ENCODE results near the gene CRYBB2.
"Not testable (repeated sequence)": the region's sequence is repeated elsewhere in the genome, so short reads cannot be mapped to it uniquely, and the experiment has no call there.

CRYBB2 gene

DNA sequence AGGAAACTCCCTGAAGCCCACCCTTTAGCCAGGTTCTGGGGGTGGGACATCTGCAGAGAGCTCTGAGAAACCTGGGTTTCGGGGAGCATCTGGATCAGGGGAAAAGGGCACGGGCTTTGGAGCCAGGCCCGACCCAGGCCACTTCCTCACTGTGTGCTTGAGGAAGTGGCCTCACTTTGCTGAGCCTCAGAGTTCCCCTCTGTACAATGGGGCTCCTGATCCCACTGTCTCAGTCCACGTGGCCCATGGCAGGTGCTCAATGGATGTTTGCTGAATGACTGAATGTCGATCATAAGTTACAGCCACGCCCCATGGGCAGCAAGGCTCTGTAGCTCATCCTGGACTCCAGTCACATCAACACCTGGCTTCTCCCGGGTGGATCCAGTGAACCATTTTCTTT is 18.5 kb upstream of the CRYBB2 start:
- DNase-seq: no peak

DNA sequence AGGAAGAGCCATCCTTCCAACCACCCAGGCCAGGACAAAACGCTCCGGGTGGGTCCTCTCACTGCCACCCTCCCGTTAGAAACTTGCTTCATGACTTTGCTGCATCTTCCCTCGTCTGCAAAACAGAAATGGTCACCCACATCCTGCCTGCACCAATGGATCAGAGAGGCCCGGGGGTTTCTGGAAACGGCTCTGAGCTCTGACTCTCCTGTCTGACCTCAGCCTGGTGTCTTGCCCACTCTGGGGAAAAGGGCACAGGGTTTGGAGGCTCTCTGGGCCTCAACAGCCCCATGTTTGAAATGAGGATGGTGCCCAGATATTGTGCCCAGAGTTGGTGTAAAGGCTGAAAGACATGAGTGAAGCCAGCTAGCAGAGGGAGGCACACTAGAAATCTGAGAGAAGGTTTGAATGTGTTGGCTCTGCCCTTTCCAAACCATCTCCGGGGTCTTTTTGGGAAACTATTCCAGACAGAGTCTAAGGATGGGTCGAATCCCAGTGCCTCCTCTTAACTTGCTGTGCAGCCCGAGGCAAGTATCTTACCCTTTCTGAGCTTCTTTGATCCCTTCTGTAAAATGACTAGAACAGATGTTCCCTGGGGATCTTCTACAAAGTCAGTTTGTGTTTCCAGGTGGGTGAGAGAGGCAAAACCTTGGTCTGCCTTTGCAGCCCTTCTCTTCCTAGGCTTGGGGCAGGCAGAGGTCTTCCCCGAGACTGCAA is 17.7 kb upstream of the CRYBB2 start:
- no peak for DNase-seq

DNA sequence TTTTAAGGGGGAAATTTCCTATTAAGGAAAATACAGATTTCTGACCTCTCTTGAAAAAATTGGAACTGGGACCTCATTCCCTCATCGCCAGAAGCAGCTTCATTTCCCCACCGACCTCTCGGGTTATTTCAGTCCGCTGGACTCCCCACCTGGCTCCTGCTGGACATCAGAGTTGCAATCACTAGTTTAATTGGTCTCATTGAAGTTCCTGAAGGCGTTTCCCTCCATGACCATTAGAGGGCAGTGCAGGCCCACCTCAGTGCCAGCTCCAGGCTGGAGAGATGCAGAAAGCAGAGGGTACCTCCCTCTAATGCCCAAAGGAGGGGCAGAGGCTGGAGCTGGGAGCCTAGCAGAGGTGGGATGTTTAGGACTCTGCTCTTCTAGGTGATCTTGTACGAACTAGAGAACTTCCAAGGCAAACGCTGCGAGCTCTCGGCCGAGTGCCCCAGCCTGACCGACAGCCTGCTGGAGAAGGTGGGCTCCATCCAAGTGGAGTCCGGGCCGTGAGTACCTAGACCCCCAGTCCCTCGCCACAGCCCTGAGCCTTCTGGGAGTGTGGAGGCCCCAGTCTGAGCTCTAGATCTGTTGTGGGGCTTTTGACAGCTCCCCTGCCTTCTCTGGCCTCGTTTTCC is 17.0 kb upstream of the CRYBB2 start:
- peak; percentile 65 for DNase-seq

DNA sequence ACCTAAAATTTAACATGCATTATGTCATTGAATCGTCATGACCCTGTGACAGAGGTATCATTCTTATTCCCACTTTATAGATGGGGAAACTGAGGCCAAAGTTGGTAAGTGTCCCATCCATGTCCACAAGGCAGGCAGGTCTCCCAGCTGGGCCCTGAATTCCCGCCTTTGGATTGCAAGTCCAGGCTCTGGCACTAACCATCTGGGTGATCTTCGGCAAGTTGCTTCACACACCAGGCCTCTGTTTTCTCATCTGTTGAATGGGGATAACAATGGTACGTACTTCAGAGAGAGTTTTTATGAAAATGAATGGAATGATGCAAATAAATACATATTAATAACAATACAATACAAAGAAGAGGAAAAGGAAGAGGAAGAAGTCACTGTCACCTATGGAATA is 16.4 kb upstream of the CRYBB2 start:
- DNase-seq: no peak

DNA sequence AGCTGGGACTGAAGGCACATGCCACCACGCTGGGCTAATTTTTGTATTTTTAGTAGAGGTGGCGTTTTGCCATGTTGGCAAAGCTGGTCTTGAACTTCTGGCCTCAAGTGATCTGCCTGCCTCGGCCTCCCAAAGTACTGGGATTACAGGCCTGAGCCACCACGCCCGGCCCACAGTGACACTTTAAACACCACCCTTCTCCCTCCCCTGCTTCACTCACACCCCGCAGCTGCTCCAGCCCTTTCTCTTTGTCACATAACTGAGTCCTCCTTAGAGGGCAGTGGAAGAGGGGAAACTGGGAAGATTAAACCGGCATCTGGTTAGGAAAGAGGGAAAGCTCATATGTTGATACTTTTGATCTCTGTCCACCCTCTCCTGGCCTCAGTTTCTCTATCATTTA is 14.9 kb upstream of the CRYBB2 start:
- not testable (repeated sequence) for DNase-seq

DNA sequence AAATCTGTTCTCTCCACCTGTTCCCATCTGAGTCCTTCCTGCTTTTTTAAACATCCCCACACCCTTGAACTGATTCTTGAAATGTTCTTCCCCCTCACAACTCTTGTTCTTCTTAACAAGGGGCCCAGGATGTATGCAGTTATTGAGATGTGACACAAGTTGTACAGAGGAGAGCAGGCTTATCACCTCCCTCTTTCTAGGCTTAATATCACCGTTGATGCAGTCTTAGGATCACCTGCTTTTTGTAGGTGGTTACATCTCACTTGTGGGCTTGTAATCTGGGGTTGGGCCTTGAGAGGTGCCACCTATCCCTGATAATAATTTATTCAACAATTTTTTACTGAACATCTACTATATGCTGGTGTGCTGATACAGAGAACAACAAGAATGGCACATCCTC is 13.6 kb upstream of the CRYBB2 start:
- DNase-seq: no peak

DNA sequence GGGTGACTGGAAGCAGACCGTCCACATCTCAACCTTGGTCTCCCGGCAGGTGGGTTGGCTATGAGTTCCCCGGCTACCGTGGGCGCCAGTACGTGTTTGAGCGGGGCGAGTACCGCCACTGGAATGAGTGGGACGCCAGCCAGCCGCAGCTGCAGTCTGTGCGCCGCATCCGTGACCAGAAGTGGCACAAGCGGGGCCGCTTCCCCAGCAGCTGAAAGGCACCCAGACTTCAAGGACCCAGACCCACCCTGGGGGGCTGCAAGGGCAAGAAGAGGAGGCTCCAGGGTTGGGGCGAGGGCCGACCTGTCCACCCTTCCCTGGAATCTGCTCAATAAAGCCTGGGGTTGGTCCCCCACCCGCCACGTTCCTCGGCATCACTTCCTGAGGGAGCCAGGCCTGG is 12.4 kb upstream of the CRYBB2 start:
- no peak for DNase-seq

DNA sequence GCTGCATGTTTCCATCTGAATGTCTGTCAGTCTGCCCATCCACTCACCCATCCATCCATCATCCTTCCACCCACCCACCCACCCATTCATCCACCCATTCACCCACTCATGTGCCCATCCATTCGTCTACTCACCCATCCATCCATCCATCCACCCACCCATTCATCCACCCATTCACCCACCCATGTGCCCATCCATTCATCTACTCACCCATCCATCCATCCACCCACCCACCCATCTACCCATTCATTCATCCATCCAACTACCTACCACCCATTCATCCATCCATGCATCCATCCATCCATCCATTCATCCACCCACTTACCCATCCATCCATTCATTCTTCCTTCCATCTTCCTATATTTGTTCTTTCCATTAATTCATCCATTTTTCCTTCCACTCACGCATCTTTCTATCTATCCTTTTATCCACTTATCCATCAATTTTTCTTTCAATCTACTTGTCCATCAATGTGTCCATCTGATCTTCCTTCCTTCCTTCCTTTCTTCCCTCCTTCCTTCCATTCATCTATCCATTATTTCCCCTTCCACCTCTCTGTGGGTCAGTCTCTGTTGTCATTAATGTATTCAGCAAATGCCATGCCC is 11.8 kb upstream of the CRYBB2 start:
- no peak for DNase-seq

DNA sequence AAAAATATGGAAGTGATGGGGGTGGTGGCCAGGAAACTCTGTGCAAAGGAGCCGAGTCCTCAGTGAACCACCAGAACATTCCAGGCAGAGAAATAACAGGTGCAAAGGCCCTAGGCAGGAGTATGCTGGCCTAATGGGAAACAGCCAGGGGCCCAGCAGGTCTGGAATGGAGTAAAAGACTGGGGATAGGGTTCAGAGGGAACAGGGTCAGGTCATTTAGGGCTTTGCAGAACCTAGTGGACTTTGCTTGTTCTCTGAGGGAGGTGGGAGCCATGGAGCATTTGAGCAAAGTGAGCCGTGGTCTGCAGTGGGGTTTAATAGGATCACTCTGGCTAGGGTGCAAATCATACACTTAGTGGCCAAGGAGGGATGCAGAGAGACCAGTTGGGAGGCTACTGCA is 11.1 kb upstream of the CRYBB2 start:
- DNase-seq: no peak

DNA sequence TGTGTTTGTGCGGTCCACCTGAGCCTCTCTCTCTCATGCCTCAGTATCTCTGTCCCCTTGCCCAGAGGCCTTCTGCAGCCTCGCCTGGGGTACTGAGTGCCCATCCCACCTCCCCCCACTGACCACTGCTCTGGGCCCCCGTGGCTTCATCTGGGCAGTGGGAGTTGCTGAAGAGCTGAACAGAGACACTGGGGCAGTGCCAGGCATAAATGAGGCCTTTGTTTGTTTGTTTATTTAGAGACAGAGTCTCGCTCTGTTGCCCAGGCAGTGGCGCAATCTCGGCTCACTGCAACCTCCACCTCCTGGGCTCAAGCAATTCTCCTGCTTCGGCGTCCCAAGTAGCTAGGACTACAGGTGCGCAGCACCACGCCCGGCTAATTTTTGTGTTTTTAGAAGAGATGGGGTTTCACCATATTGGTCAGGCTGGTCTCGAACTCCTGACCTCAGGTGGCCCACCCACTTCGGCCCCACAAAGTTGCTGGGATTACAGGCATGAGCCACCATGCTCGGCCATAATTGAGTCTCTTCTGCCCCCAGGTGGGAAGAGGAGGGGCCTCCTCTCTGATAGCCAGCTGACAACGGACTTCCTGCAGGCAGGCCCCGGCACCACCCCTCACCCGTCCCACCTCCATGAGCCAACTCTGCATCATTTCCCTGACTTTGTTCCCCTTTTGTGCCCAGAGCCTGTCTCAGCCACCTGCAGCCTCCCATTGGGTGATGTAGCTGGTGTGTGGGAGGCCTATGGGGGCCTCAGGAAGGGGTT is 10.5 kb upstream of the CRYBB2 start:
- DNase-seq: no peak

DNA sequence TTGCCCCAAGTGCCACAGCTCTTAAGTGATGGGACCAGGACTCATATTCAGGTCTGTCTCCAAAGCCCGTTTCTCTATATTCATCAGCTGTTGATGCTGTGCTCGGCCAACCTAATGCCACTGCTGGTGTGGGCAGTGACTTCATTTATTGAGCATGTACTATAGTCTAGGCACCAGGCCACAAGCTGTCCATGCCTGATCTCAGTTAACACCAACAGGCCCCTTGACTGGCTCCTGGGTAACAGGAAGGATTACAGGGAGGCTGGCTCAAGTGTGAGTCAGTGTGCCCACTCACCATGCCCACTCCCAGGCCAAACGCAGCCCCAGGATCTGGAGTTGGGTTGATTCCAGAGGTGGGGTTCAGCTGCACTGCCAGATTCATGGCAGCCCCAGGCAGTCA is 8.6 kb upstream of the CRYBB2 start:
- no peak for DNase-seq

DNA sequence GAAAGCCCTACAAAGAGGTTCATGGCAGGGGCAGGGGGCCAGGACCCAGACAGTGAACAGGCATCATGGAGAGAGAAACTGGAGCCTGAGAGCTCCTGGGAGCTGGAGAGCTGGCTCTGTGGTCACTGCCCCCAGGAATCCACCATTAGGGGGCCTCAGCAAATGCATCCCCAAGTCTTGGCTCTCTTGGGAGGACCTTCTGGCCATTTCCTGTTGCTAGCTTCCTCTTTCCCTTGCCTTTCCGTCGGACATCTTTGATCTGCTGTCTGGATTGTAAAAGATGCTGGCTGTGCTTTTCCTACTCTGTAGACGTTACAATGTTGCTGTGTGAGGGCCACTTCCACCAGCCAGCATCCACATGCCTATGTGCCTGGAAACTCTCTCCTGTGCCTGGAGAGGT is 7.1 kb upstream of the CRYBB2 start:
- DNase-seq: no peak

DNA sequence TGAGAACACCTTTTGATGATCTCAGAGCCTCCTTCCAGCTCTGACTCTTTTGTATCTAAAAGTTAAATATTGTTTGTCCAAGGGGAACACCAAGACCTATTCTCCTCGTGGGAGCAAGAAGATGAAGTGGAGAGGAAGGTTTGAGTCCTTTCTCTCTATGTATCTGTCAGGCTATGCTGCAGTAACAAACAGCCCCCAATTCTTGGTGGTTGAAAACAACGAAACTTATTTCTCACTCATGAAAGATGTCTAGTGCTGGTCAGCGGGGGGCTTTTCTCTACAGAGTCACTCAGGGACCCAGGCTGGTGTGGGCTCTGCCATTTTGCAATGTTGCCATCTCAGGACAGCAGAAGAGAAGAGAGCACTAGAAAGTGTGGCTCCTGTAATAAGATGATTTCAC is 6.2 kb upstream of the CRYBB2 start:
- DNase-seq: no peak

DNA sequence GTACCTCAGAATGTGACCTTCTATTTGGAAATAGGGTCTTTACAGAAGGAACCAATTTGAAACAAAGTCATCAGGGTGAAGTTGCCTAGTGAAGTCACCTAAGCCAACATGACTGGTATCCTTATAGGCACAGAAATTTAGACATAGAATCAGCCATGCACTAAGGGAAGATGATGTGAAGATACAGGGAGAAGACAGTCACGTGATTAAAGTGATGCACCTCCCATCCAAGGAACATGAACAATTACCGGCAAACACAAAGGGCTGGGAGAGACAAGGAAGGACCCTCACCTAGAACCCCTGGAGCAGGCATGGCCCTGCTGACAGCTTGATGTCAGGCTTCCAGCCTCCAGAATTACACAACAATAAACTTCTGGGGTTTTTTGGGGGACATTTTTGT is 3.2 kb upstream of the CRYBB2 start:
- no peak for DNase-seq

DNA sequence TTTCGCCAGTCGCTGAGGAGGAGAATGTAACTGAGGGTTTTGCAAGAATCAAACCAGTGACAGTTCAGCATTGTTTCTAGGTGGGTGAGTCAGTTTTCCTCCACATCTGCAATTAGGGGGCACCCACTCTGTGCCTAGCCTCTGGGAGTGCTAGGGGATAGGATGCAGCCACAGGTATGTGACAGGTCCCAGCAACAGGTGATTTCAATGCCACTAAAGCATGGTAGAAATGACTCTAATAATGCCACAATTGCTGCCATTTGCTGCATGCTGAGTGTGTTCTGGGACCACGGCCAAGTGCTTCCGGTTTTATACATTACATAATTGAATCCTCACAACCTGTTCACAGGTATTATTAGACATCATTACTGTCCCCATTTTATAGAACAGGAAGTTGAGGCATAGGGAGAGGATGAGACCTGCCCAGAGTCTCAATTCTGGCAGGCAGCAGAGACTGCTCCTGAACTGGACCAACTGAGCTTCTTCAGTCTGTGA is 556 bp downstream of the CRYBB2 start:
- no peak for DNase-seq

DNA sequence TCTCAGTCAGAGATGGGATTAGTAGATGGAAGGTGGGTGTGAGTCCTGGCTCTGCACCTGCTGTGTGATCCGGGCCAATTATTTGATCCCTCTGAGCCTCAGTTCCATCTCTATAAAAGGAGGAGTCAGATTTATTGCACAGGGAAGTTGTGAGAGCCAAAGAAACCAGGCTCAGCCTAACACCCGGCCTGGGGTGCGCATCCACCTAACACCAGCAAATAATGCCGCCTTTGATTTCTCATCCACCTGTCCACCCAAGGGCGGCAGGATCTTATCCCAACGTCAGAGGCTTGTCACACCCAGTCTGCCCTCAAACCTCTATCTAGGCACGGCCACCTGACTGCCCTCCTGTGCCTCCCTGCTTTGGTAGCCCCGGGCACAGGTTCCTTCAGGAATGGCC is 2.4 kb downstream of the CRYBB2 start:
- no peak for DNase-seq

DNA sequence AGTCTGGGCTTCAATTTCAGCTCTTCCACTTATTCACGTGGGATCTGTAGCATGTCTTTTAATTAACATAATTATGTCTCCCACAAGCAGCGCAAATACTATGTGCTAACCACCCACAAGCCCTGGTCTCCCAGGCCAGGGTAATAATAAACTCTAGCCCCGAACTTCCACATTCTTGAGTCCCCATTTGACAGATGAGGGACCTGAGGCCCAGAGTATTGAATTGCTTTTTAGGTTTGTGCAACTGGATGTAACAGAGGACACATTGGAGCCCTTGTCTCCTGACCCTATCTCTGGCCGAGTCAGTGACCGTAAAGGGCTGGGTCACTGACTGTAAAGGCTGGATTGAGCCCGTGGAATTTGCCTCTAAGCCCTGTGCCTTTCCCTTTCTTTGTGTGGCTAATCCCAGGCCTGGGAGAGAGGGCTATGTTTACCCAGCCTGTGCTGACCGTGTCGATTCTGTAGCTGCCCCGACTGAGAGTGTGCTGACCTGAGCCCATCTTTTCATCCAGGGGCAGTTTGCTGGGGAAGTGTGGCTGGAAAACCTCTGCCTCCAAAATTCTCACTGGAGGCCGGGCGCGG is 3.9 kb downstream of the CRYBB2 start:
- DNase-seq: no peak

DNA sequence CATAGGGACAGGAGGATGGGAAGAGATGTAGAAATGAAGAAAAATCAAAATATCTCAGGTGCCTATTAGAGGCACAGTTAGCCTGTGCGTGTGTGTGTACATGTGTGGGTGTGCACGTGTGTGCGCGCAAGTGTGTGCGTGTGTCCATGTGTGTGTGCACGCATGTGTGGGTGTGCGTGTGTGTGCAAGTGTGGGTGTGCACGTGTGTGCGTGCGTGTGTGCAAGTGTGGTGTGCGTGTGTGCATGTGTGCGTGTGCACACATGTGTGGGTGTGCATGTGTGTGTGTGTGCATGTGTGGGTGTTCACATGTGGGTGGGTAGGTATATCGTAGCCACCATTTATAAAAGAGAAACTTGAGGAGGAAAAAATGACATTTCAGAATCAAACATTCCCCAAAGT is 9.4 kb downstream of the CRYBB2 start:
- no peak for DNase-seq

DNA sequence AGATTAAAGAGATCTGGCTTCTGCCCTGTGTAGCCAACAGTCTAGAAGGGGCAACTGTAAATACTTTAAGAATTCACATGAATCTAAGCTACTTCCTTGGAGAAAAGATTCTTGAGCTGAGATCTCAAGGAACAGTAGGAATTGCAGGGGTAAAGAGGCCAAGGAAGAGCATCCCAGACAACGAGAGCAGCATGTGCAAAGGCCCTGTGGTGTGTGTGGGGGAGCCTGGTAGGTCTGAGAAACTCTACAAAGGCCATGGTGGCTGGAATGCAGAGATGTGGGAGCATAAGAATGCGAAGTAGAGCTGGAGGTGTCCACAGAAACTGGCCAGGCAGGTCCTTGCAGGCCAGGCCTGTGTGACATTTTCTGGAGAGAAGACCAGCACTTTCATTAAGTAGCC is 11.3 kb downstream of the CRYBB2 start:
- not testable (repeated sequence) for DNase-seq

DNA sequence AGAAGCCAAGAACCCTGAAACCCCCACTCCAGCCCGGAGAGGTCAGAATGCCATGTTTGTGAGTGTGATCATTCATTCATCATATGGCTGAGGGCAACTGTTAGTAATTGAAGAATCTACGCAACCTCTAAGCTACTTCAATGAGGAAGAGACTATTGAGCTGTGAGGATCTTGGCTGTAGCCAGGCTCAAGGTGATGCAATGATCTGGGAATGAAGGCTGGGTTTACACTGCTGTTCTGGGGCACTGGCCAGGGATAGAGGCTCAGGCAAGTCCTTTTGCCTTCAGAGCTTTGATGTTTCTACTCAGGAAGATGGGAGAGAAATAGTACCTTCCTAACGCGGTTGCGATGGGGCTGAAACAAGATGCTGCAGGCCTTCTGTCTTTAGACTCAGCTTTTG is 12.9 kb downstream of the CRYBB2 start:
- DNase-seq: no peak

DNA sequence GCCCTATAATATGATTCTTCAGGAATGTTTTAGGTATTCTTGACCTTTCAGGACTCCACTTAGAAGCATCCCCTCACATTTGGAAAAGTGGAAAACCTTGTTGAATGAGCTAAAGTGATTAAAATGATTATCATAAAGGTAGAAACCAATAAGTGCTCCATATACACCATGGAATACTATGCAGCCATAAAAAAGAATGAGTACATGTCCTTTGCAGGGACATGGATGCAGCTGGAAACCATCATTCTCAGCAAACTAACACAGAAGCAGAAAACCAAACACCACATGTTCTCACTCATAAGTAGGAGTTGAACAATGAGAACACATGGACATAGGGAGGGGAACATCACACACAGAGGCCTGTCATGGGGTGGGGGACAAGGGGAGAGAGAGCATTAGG is 14.3 kb downstream of the CRYBB2 start:
- DNase-seq: not testable (repeated sequence)

DNA sequence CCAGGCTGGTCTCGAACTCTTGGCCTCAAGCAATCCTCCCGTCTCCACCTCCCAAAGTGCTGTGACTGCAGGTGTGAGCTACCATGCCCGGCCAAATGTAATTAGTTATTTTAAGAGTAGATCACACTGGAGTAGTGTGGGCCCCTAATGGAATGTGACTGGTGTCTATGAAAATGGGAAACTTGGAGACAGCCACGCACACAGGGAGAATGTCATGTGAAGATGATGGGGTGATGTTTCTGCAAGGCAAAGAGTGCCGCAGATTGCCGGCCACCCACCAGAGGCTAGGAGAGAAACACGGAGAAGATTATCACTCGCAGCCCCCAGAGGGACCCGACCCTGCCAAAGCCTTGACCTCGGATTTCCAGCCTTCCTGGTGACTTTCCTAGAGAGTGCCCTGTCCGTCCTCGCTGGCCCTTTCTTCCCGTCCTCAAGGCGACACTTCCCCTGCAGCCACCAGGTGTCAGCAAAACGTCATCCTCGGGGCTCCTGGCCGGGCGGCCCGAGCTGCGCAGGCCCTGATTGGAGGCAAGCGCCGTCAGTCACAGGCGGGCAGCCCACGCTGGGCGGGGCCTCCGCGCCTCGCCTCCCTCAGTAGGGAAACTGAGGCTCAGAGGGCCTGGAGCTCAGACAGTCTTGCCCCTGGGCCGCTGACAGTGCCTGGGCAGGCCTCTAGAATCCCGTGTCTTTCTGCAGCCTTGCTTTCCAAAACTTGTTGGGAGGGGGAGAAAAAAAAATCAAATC is 16.3 kb downstream of the CRYBB2 start:
- peak; percentile 38 for DNase-seq

DNA sequence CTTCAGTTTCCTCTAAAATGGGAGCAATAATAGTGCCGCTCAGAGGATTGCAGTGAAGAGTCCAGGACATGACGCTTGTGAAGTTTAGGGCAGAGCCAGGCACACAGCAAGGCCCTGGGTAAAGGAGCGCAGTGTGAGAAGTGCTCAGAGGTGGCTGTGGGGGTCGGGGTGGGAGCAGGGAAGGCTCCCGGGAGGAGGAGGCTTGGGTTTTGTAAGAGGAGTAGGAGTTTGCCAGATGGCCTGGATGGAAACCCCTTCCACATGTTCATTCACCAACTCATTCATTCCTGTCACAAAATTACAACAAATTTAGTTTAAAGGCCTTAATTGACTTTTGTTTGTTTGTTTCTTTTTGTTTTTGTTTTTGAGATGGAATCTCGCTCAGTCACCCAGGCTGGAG is 17.0 kb downstream of the CRYBB2 start:
- no peak for DNase-seq

All from NCI-H1694 (cell line).